Endometrial microvascular endothelial cells (primary cell): ENCODE measurements around the gene SSRP1. TPM values are rescaled to one million over a fixed set of nuclear protein-coding genes. Genes with fewer than 3 reads are reported as not detected.

Source experiments
- in situ Hi-C: cut with HindIII; loops from 2 replicates; pipeline ENCODE4 v1.10.0; 2017; ENCODE audit warnings: low sequenced_read_pairs, low pct_unique_long_range_greater_than_20kb; ENCODE audit errors: inconsistent ontology term
- total RNA-seq: library from RNA; depleted of rRNA; stranded (reverse); fragments of >200 nt; gene quantifications from one replicate; pipeline ENCODE4 v1.2.3, GENCODE V29; 2015; ENCODE audit errors: inconsistent ontology term

The SSRP1 gene
- total RNA-seq, 1 donor from 2014 or later = 124 TPM

DNA sequence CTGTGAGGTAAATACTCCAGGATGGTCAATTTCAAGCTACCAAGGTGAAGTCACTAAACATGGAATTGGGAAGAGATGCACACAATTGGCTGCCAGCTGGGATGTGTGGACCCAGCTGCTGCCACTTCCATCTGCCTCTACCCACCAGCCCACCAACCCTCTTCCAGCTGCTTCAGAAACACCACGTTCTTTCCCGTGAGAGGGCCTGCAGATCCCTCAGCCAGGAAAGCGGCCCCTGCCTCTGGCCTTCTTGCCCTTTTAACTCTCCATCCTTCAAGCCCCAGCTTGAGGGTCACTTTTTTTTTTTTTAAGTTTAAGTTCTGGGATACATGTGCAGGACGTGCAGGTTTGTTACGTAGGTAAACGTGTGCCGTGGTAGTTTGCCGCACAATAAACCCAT lies 25.3 kb upstream of the SSRP1 start:
- in situ Hi-C loops = no loop called here

DNA sequence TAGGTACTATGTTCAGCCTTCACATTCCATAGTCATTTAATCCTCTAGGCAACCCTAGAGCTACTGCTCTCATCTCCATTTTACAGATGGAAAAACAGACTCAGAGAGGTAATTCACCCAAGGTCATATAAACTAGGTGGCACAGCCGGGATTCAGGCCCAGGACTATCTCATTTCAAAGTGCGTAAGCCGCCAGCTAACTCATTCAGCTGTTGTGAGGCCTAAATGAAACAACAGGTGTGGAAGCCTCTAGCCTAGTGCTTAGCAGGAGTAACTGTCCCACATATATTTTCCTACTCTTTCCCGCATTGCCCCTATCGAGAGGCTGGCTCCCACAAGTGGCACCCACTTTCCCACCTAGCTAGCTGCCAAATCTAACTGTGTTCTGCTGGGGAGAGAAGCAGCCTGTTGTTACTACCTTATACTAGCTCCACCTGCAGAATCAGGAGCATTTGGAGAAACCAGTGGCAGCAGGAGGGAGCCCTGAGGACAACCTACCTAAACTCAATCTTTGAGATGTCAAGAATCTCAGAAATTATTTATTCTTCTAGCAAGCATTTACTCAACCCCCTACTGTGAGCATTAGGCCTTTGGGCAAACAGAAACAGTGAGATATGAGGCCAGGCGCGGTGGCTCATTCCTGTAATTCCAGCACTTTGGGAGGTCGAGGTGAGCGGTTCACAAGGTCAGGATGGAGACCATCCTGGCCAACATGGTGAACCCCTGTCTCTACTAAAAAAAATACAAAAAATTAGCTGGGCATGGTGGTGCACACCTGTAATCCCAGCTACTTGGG lies 24.4 kb upstream of the SSRP1 start:
- in situ Hi-C loops = no loop called here

GRCh38 chr11:57359396-57359795 lies 23.7 kb upstream of the SSRP1 start:
- in situ Hi-C loops = no loop called here

DNA sequence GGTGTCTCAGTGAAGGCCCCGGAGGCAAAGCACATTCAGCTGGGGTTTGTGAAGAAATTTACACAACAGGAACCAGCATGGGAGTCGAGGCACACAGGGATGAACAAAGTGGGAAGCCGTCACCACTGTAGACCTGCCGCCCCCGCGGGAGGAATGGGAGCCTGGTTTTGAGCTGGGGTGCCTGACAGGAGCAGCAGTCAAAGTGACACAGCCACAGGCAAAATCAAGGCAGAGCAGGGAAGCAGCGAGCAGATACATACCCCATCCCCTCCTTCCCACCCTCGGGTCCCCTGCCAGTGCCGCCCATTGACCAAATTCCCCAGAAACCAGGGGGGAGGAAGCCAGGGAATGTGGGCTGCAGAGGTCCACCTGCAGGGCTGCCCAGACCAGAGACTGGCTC lies 23.3 kb upstream of the SSRP1 start:
- in situ Hi-C loops = no loop called here

- in situ Hi-C loops = no loop called here
Observed at GRCh38 chr11:57358543-57358961, 22.9 kb upstream of the SSRP1 start.

GRCh38 chr11:57357856-57358255 lies 22.2 kb upstream of the SSRP1 start:
- in situ Hi-C loops = no loop called here

DNA sequence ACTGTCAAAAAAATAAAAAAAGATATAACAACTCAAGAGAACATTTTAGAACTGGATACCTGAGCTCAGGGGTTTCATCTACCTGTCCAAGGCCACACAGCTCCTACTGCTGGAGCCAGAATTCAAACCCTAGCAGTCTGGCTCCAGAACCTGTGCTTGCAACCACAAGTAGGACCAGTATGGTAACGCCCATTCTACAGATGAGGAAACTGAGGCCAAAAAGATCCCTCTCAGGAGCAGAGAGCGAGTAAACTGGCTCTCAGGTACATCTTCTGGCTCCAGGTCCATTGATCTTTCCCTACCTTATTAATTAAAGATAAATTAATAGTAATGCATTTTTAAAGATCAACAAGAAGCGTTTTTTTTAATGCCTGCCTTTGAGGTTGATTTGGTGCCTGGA lies 21.6 kb upstream of the SSRP1 start:
- in situ Hi-C loops = no loop called here

GRCh38 chr11:57356268-57356667 lies 20.6 kb upstream of the SSRP1 start:
- in situ Hi-C loops = no loop called here

DNA sequence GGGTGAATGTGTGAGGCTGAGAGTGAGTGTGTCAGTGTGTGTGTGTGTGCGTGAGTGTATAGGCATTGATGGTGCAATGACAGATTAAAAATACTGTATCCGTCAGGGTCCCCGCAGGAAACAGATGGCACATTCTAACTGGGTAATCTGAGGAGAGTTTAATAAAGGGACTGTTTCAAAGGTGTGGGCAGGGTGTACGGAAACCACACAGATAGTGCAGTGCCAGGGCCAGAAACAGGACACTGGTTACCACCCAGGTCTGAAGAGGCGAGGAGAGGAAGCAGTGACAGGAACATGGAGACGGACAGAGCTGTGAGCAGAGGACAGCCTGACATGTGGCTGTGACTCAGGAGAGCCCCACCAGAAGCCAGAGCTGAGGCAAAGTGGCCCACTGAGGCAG lies 19.0 kb upstream of the SSRP1 start:
- in situ Hi-C loops = no loop called here

DNA sequence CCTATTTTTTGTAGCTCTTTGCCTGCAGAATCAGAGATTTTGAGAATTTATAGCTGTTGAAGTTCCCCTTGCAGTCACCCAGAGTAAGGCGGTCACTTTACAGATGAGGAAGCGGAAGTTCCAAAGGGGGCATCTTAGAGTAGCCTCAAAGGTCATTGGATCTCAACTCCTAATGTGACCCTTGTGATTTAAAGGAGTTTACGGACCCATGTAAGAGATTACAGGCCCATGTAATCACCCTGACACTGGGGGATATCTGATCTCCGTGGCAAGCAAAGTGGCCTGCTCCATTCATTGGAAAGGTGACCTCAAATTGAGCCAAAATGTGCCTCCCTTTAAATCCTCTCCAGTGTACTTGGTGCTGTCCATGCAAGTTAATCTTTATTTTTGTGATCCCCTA lies 18.2 kb upstream of the SSRP1 start:
- in situ Hi-C loops = no loop called here

GRCh38 chr11:57353446-57353845 lies 17.8 kb upstream of the SSRP1 start:
- in situ Hi-C loops = no loop called here

- in situ Hi-C loops = no loop called here
Observed at GRCh38 chr11:57353036-57353435, 17.3 kb upstream of the SSRP1 start.

DNA sequence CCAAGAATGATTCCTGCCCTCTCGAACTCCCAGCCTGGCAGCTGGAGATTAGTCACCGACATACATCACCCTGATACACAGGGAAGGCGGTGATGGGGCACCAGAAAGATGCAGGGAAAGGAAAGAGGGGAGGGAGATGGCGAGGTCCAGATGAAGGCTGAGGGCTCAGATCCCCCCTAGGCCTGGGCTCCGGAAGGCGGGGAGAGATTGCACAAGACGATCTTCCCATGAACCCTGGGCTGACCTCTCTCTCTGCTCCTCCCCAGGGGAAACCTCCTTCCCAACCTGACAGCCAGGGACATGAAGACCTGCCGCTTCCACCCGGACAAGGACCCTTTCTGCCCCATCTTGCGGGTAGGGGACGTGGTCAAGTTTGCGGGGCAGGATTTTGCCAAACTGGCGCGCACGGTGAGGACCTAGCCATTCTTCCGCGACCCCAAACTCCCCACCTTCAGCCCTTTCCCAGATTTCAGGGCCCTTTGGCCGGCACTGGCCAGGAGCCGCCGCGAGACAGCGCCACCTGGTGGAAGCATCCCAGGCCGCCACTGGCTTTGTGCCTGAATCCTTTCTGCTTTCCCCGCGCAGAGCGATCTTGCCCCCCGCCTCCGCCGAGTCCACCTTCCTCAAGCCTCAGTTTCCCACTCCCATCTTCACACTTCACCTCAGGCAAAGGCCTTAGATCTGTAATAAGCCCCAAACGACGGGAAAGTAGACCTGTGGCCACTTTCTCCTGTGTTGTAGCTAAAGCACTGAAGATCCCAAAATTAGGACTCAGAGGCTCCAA lies 14.0 kb upstream of the SSRP1 start:
- in situ Hi-C loops = no loop called here

- in situ Hi-C loops = no loop called here
Observed at GRCh38 chr11:57348636-57349313, 13.1 kb upstream of the SSRP1 start.

- in situ Hi-C loops = no loop called here
Observed at GRCh38 chr11:57348052-57348451, 12.4 kb upstream of the SSRP1 start.

DNA sequence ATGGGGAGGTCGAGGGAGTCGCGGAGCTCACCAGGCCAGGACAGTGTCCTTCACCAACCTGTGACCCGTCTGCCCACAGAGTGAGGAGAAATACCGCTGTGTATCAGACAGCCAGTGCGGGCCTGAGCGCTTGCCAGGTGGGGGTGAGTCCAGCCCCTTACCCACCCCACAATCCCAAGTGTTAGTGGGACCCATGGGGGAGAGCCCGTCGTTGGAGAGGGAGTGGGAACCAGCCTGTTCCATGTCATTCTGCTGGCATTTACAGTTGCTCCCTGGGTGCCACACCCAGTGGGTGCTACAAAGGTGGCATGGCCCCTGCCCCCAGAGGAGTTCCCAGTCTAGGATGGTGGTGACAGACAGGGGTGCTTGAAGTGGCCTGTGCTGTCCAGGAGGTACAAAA lies 11.6 kb upstream of the SSRP1 start:
- in situ Hi-C loops = no loop called here

- in situ Hi-C loops = no loop called here
Observed at GRCh38 chr11:57345555-57346211, 10.0 kb upstream of the SSRP1 start.

- in situ Hi-C loops = no loop called here
Observed at GRCh38 chr11:57344826-57345225, 9.1 kb upstream of the SSRP1 start.

DNA sequence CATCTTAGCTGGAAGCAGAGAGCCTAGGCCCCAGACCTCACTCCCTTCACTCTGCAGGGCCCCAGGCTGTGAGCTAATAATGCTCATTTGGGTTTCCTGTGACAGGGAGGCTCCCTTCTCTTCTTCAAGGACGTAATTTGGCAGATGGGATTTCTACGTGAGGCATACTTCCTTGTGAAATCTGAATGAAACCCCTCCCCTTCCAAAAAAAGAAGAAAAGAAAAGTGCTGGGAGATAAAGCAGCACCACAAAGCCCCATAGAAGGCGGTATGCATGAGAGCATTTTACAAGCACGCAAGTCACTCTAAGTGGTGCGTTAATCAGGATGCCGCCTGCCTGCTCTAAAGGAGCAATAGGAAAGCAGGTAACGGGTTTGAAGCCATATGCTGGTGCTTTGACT lies 8.1 kb upstream of the SSRP1 start:
- in situ Hi-C loops = no loop called here
